Measurements from ENCODE around the gene SGPL1.

- TF ChIP-seq POLR2AphosphoS5 (IDR thresholded peaks at IDR 0.05; ENCODE audit: low read depth, low read length) (no peak), POLR2A (IDR thresholded peaks at IDR 0.05; ENCODE audit: low read depth, low read length) (no peak), TAF1 (IDR thresholded peaks at IDR 0.05; ENCODE audit: low read depth, low read length) (no peak)
Observed at GRCh38 chr10:70927189-70927943, 111.6 kb downstream of the SGPL1 start.

Data from GM12891 (cell line).